Lung (tissue), 12 donors: ENCODE results near the gene TMEM242. TPM values are rescaled to one million over a fixed set of nuclear protein-coding genes. Genes with fewer than 3 reads are reported as not detected.

Experiments
- ATAC-seq: fragments of 200-7000 bp; cut with Tn5 transposase; one replicate; pipeline ENCODE4 v1.9.1; 2020; ENCODE audit warnings: moderate number of reproducible peaks; ENCODE audit not compliant: insufficient read depth, low FRiP score
- DNase-seq, 3 donors: peaks; one replicate each; pipeline ENCODE4 v3.0.0-alpha.2; 2013 to 2017
- H3K27ac ChIP-seq, 2 donors: one replicate each; pipeline ENCODE4 v1.5.1; 2013; ENCODE audit warnings: mild to moderate bottlenecking in 2 of 2, moderate library complexity in 2 of 2, control low read depth in 1 of 2, inconsistent platforms in 1 of 2, low read depth in 1 of 2, low read length in 1 of 2
- H3K27me3 ChIP-seq, 3 donors: one replicate each; pipeline ENCODE4 v1.5.1; 2013; ENCODE audit warnings: low read length in 2 of 3; ENCODE audit not compliant: control insufficient read depth in 3 of 3, insufficient read depth in 3 of 3
- H3K36me3 ChIP-seq, 4 donors: one replicate each; pipeline ENCODE4 v1.5.1; 2013; ENCODE audit warnings: low read length in 4 of 4, mild to moderate bottlenecking in 1 of 4, moderate library complexity in 1 of 4; ENCODE audit not compliant: control insufficient read depth in 4 of 4, insufficient read depth in 4 of 4
- H3K4me1 ChIP-seq, 5 donors: one replicate each; pipeline ENCODE4 v1.5.1; 2013; ENCODE audit warnings: low read length in 5 of 5, mild to moderate bottlenecking in 2 of 5, moderate library complexity in 1 of 5; ENCODE audit not compliant: control insufficient read depth in 5 of 5, insufficient read depth in 5 of 5
- H3K4me3 ChIP-seq: one replicate; pipeline ENCODE4 v1.5.1; 2013; ENCODE audit warnings: mild to moderate bottlenecking, control low read depth, moderate library complexity
- H3K9ac ChIP-seq, 2 donors: one replicate each; pipeline ENCODE4 v1.5.1; 2013; ENCODE audit warnings: low read length in 2 of 2, control low read depth in 1 of 2; ENCODE audit not compliant: insufficient read depth in 1 of 2
- H3K9me3 ChIP-seq, 4 donors: one replicate each; pipeline ENCODE4 v1.5.1; 2013; ENCODE audit warnings: low read length in 3 of 4, mild to moderate bottlenecking in 1 of 4, moderate library complexity in 1 of 4; ENCODE audit not compliant: control insufficient read depth in 4 of 4, insufficient read depth in 3 of 4
- CTCF ChIP-seq: IDR thresholded peaks from 2 replicates; pipeline ENCODE4 v1.5.1; 2012; ENCODE audit warnings: mild to moderate bottlenecking; ENCODE audit errors: control extremely low read depth, extremely low read depth
- WGBS, 2 donors: extraction: QIAGEN DNeasy Blood & Tissue Kit; methylation state at CpG; one replicate each; pipeline ENCODE4 v1.1.7; 2013; 5-methylcytosine and 5-hydroxymethylcytosine counted together
- polyA plus RNA-seq, 2 donors: library from polyadenylated mRNA; stranded (reverse); fragments of 200-250 nt; gene quantifications; one replicate each; pipeline ENCODE4 v1.2.1, GENCODE V29; 2013
- total RNA-seq, 2 donors: library from RNA; depleted of rRNA in 1 of 2; stranded (reverse); fragments of >200 nt in 1 of 2; gene quantifications; one replicate each; pipeline ENCODE4 v1.2.1, GENCODE V29; 2014 to 2021
- donor health status: control.
- donor health status: control.
- donor health status: Bipolar disorder and iron deficiency.
- donor health status: healthy.
- donor health status: DM: yes; HTN: yes; CAD: no.

Gene TMEM242
- total and polyA plus RNA-seq, 4 donors, result 4.4 to 11.5 (median 8.3) TPM

- no peak overlapping the region for H3K9ac ChIP-seq
- H3K27me3 ChIP-seq, result no peaks in the 10 kb centered on the region
- DNase-seq (no peak), ATAC-seq (no peak)
- 97 to 98% methylated on average over 7 of the region's 7 CpGs for WGBS, 2 donors
- no peaks in the 10 kb centered on the region for H3K36me3 ChIP-seq
- no peak overlapping the region for H3K27ac ChIP-seq
- peaks cover 0 to 4% (median 0%) of the 10 kb centered on the region in 4 donors for H3K9me3 ChIP-seq
- no peak overlapping the region for H3K4me3 ChIP-seq
- no peak for TF ChIP-seq CTCF
- H3K4me1 ChIP-seq, result peaks cover 0 to 2% (median 0%) of the 10 kb centered on the region in 5 donors
These were observed 41.0 kb downstream of the TMEM242 start for GRCh38 chr6:157282284-157282683.

- peaks cover 0 to 4% (median 0%) of the 10 kb centered on the region in 4 donors for H3K9me3 ChIP-seq
- H3K9ac ChIP-seq, result no peak overlapping the region
- H3K4me1 ChIP-seq, result peaks cover 0 to 2% (median 0%) of the 10 kb centered on the region in 5 donors
- no peak overlapping the region for H3K27ac ChIP-seq
- no peaks in the 10 kb centered on the region for H3K27me3 ChIP-seq
- no peaks in the 10 kb centered on the region for H3K36me3 ChIP-seq
- TF ChIP-seq CTCF, result no peak
- 60 to 67% methylated on average over 9 of the region's 9 CpGs for WGBS, 2 donors
- no peak for DNase-seq
- no peak for ATAC-seq
- H3K4me3 ChIP-seq, result no peak overlapping the region
These were observed 41.7 kb downstream of the TMEM242 start for GRCh38 chr6:157281570-157281969.

GRCh38 chr6:157280947-157281346, 42.4 kb downstream of the TMEM242 start:
- Histone ChIP-seq H3K4me1 (peaks cover 0 to 2% (median 0%) of the 10 kb centered on the region in 5 donors), H3K27ac (no peak overlapping the region), H3K36me3 (no peaks in the 10 kb centered on the region), H3K27me3 (no peaks in the 10 kb centered on the region), H3K9me3 (peaks cover 0 to 4% (median 0%) of the 10 kb centered on the region in 4 donors), H3K4me3 (no peak overlapping the region), H3K9ac (no peak overlapping the region)
- 85 to 96% methylated on average over 9 of the region's 9 CpGs for WGBS, 2 donors
- no peak for TF ChIP-seq CTCF
- ATAC-seq (no peak), DNase-seq (no peak)

GRCh38 chr6:157280157-157280556, 43.2 kb downstream of the TMEM242 start:
- ATAC-seq, result no peak
- H3K27me3 ChIP-seq, result no peaks in the 10 kb centered on the region
- H3K4me1 ChIP-seq, result peaks cover 0 to 4% (median 0%) of the 10 kb centered on the region in 5 donors
- no peak for DNase-seq
- 77 to 90% methylated on average over 17 of the region's 17 CpGs for WGBS, 2 donors
- no peak overlapping the region for H3K9ac ChIP-seq
- no peak overlapping the region for H3K4me3 ChIP-seq
- H3K27ac ChIP-seq, result no peak overlapping the region
- H3K36me3 ChIP-seq, result no peaks in the 10 kb centered on the region
- TF ChIP-seq CTCF, result no peak
- H3K9me3 ChIP-seq, result peaks cover 0 to 4% (median 0%) of the 10 kb centered on the region in 4 donors
